OCI-LY7 (cell line): ENCODE results near the gene SRCIN1.

Experiments
- CTCF ChIP-seq: fragments of 200-600 bp; sonication (generic); conservative IDR thresholded peaks from 2 replicates; pipeline ENCODE4 v1.5.1; 2014; ENCODE audit warnings: mild to moderate bottlenecking, antibody characterized with exemption, low read length, moderate library complexity, mixed read lengths
- EZH2phosphoT487 ChIP-seq: fragments of 200-600 bp; sonication (generic); IDR thresholded peaks from 2 replicates; pipeline ENCODE4 v1.6.1; 2018; ENCODE audit warnings: low read depth, borderline replicate concordance, mild to moderate bottlenecking, mixed run types, antibody characterized with exemption, low read length, moderate library complexity, mixed read lengths

DNA sequence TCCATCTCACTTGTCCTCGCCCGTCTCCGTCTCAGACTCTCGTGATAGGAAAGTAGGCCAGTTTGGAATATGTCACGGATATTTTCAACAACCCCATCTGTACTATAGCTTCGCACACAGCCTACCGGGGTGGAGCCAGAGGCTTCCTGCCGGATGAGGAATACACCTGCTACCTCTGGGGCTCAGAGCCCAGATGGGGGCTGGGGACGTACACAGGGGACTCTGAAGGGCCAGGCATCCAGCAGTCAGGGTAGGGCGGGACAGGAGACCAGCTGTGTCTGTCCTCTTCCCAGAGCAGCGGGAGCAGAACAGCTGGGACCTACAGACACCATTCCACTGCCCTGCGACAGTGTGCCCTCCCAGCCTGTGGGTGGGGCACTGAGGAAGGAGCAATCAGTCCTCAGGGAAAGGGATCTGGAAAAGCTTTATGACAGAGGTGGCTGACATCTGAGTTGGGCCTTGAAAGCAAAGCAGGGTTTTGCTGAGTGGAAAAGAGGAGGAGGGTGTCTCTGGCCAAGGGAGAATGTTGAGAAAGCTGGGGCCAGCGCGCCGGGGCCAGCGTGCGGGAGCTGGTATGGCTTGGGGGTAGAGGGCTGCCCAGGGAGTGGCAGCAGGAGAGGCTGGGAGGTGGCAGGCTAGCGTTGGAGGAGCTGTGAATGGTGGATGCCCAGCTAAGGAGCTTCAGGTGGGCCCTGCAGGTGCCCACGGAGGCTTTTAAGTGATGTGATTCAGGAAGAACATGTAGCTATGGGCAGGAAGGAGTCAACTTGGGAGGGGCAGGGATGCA lies 11.5 kb upstream of the SRCIN1 start:
- TF ChIP-seq CTCF: no peak
- no peak for TF ChIP-seq EZH2phosphoT487
